Liver (tissue), 9 donors: ENCODE data around the gene PYY. TPM values are rescaled to one million over a fixed set of nuclear protein-coding genes. Genes with fewer than 3 reads are reported as not detected.

ENCODE experiments used
- DNase-seq: peaks from one replicate; pipeline ENCODE4 v3.0.0-alpha.2; 2017; ENCODE audit warnings: low spot score
- H3K27ac ChIP-seq, 2 donors: one replicate each; pipeline ENCODE4 v1.7.0; 2013; ENCODE audit warnings: inconsistent platforms in 2 of 2, low read length in 2 of 2, control low read depth in 1 of 2, low read depth in 1 of 2, mild to moderate bottlenecking in 1 of 2
- H3K27me3 ChIP-seq, 4 donors: one replicate each; pipeline versions ENCODE4 v1.6.1 to v1.7.0; 2013; ENCODE audit warnings: low read length in 3 of 4, inconsistent platforms in 1 of 4, mild to moderate bottlenecking in 1 of 4, moderate library complexity in 1 of 4; ENCODE audit not compliant: control insufficient read depth in 4 of 4, insufficient read depth in 4 of 4
- H3K36me3 ChIP-seq, 4 donors: one replicate each; pipeline versions ENCODE4 v1.6.1 to v1.7.0; 2013; ENCODE audit warnings: low read length in 3 of 4, mild to moderate bottlenecking in 3 of 4, low read depth in 1 of 4, moderate library complexity in 1 of 4; ENCODE audit not compliant: control insufficient read depth in 4 of 4, insufficient read depth in 3 of 4
- H3K4me1 ChIP-seq, 4 donors: one replicate each; pipeline versions ENCODE4 v1.6.1 to v1.7.0; 2013; ENCODE audit warnings: low read length in 3 of 4, mild to moderate bottlenecking in 3 of 4, moderate library complexity in 1 of 4; ENCODE audit not compliant: control insufficient read depth in 4 of 4, insufficient read depth in 4 of 4
- H3K4me3 ChIP-seq, 3 donors: one replicate each; pipeline versions ENCODE4 v1.6.1 to v1.7.0; 2013; ENCODE audit warnings: low read length in 3 of 3, control low read depth in 1 of 3, low read depth in 1 of 3, mild to moderate bottlenecking in 1 of 3
- H3K9ac ChIP-seq, 2 donors: one replicate each; pipeline ENCODE4 v1.7.0; 2013; ENCODE audit warnings: low read length in 2 of 2, mild to moderate bottlenecking in 2 of 2, moderate library complexity in 2 of 2, control low read depth in 1 of 2, low read depth in 1 of 2
- H3K9me3 ChIP-seq, 4 donors: one replicate each; pipeline versions ENCODE4 v1.6.1 to v1.7.0; 2013; ENCODE audit warnings: low read length in 3 of 4; ENCODE audit not compliant: control insufficient read depth in 4 of 4
- ATF3 ChIP-seq: IDR thresholded peaks from 2 replicates; pipeline ENCODE4 v1.6.1; 2016; ENCODE audit warnings: antibody characterized with exemption
- CTCF ChIP-seq: fragments of 150-350 bp; IDR thresholded peaks from 2 replicates; pipeline ENCODE4 v1.5.1; 2017; ENCODE audit warnings: improper control_type of control experiment, low read depth, low read length; ENCODE audit not compliant: missing input control
- EGR1 ChIP-seq, 2 donors: IDR thresholded peaks; 2 replicates each; pipeline ENCODE4 v1.6.1; 2016 to 2018; ENCODE audit warnings: antibody characterized with exemption in 2 of 2, low read depth in 2 of 2
- FOXA1 ChIP-seq: IDR thresholded peaks from 2 replicates; pipeline ENCODE4 v1.6.1; 2016; ENCODE audit warnings: antibody characterized with exemption
- FOXA2 ChIP-seq: IDR thresholded peaks from 2 replicates; pipeline ENCODE4 v1.6.1; 2016; ENCODE audit warnings: antibody characterized with exemption
- GABPA ChIP-seq, 2 donors: IDR thresholded peaks in 1 of 2; conservative IDR thresholded peaks in 1 of 2; 2 replicates each; pipeline ENCODE4 v1.6.1; 2016; ENCODE audit warnings: antibody characterized with exemption in 2 of 2, mild to moderate bottlenecking in 1 of 2, moderate library complexity in 1 of 2
- HNF4A ChIP-seq, 2 donors: conservative IDR thresholded peaks; 2 replicates each; pipeline ENCODE4 v1.6.1; 2016; ENCODE audit warnings: antibody characterized with exemption in 2 of 2, mild to moderate bottlenecking in 2 of 2
- HNF4G ChIP-seq: IDR thresholded peaks from 2 replicates; pipeline ENCODE4 v1.6.1; 2016; ENCODE audit warnings: antibody characterized with exemption
- JUND ChIP-seq, 2 donors: IDR thresholded peaks; 2 replicates each; pipeline ENCODE4 v1.6.1; 2016; ENCODE audit warnings: antibody characterized with exemption in 2 of 2
- MAX ChIP-seq: IDR thresholded peaks from 2 replicates; pipeline ENCODE4 v1.6.1; 2016; ENCODE audit warnings: antibody characterized with exemption
- NR2F2 ChIP-seq: IDR thresholded peaks from 2 replicates; pipeline ENCODE4 v1.6.1; 2016; ENCODE audit warnings: antibody characterized with exemption
- RAD21 ChIP-seq, 2 donors: IDR thresholded peaks; 2 replicates each; pipeline ENCODE4 v1.6.1; 2016; ENCODE audit warnings: antibody characterized with exemption in 2 of 2, mild to moderate bottlenecking in 2 of 2
- REST ChIP-seq: IDR thresholded peaks from 2 replicates; pipeline ENCODE4 v1.6.1; 2016; ENCODE audit warnings: antibody characterized with exemption, mild to moderate bottlenecking
- RXRA ChIP-seq, 2 donors: IDR thresholded peaks; 2 replicates each; pipeline ENCODE4 v1.6.1; 2017 to 2018; ENCODE audit warnings: antibody characterized with exemption in 2 of 2, mild to moderate bottlenecking in 1 of 2
- SP1 ChIP-seq: IDR thresholded peaks from 2 replicates; pipeline ENCODE4 v1.6.1; 2018; ENCODE audit warnings: antibody characterized with exemption, mild to moderate bottlenecking
- TAF1 ChIP-seq: conservative IDR thresholded peaks from 2 replicates; pipeline ENCODE4 v1.6.1; 2016; ENCODE audit warnings: antibody characterized with exemption, mild to moderate bottlenecking
- YY1 ChIP-seq: IDR thresholded peaks from 2 replicates; pipeline ENCODE4 v1.6.1; 2016; ENCODE audit warnings: antibody characterized with exemption, mild to moderate bottlenecking
- ZBTB33 ChIP-seq: IDR thresholded peaks from 2 replicates; pipeline ENCODE4 v1.6.1; 2016; ENCODE audit warnings: antibody characterized with exemption
- WGBS: extraction: QIAGEN DNeasy Blood & Tissue Kit; methylation state at CpG from one replicate; pipeline ENCODE4 v1.1.7; 2013; 5-methylcytosine and 5-hydroxymethylcytosine counted together
- polyA plus RNA-seq, 2 donors: library from polyadenylated mRNA; stranded (reverse) in 1 of 2; unstranded in 1 of 2; fragments of 200-250 nt in 1 of 2; fragments of >200 nt in 1 of 2; fragmentation: Nextera tagmentation in 1 of 2; extraction: Ambion mirVana in 1 of 2; gene quantifications; one replicate each; pipeline versions ENCODE4 v1.2.1 to v1.2.3, GENCODE V29; 2013 to 2015
- total RNA-seq, 2 donors: library from RNA; depleted of rRNA; stranded (reverse); fragments of >200 nt; gene quantifications; one replicate each; pipeline ENCODE4 v1.2.3, GENCODE V29; 2014
- donor health status: healthy.
- donor health status: healthy.
- donor health status: healthy.
- donor health status: healthy.
- donor health status: healthy.

The PYY gene
- total and polyA plus RNA-seq, 4 donors = 0.05 TPM; not detected in 3

GRCh38 chr17:43988301-43988700 lies 34.6 kb upstream of the PYY start (continued):
- no peak for TF ChIP-seq CTCF

- peaks cover 0 to 10% (median 7%) of the 10 kb centered on the region in 4 donors for H3K4me1 ChIP-seq
- DNase-seq = no peak
- H3K9me3 ChIP-seq = no peaks in the 10 kb centered on the region
- no peak overlapping the region for H3K9ac ChIP-seq
- no peaks in the 10 kb centered on the region for H3K36me3 ChIP-seq
- H3K27ac ChIP-seq = no peak overlapping the region
- 75% methylated on average over 12 of the region's 12 CpGs for WGBS
- no peak overlapping the region for H3K4me3 ChIP-seq
- H3K27me3 ChIP-seq = no peaks in the 10 kb centered on the region
- TF ChIP-seq HNF4A (conservative IDR thresholded peaks at IDR 0.05) (no peak), EGR1 (IDR thresholded peaks at IDR 0.05; ENCODE audit: low read depth in 2 of 2) (no peak), NR2F2 (no peak)
Observed at GRCh38 chr17:43987131-43988021, 33.6 kb upstream of the PYY start.

GRCh38 chr17:43986225-43986981 lies 32.7 kb upstream of the PYY start:
- no peak overlapping the region for H3K4me3 ChIP-seq
- H3K36me3 ChIP-seq = no peaks in the 10 kb centered on the region
- TF ChIP-seq GABPA (IDR thresholded peaks at IDR 0.05 in 1 of 2, conservative IDR thresholded peaks at IDR 0.05 in 1 of 2) (no peak), ATF3 (no peak), HNF4G (no peak), TAF1 (no peak), ZBTB33 (no peak), EGR1 (IDR thresholded peaks at IDR 0.05; ENCODE audit: low read depth in 2 of 2) (no peak), FOXA1 (no peak), JUND (IDR thresholded peaks at IDR 0.05) (no peak), REST (no peak), MAX (no peak), YY1 (no peak), HNF4A (conservative IDR thresholded peaks at IDR 0.05) (no peak), RXRA (IDR thresholded peaks at IDR 0.05) (no peak), NR2F2 (no peak), FOXA2 (no peak), SP1 (no peak), RAD21 (IDR thresholded peaks at IDR 0.05) (no peak), CTCF (no peak)
- no peaks in the 10 kb centered on the region for H3K9me3 ChIP-seq
- no peak overlapping the region for H3K27ac ChIP-seq
- WGBS = 94% methylated on average over 7 of the region's 7 CpGs
- H3K9ac ChIP-seq = no peak overlapping the region
- no peaks in the 10 kb centered on the region for H3K27me3 ChIP-seq
- peaks cover 0 to 10% (median 7%) of the 10 kb centered on the region in 4 donors for H3K4me1 ChIP-seq
- DNase-seq = no peak
